SK-N-SH treated with all-trans-retinoic acid at 6 μM for 48 hours (cell line): Measurements from ENCODE around the gene A3GALT2.

Source experiments
- TCF4 ChIP-seq: fragments of 250-450 bp; sonication (Bioruptor Pico); IDR thresholded peaks from 2 replicates; pipeline ENCODE4 v1.8.0; 2021; ENCODE audit warnings: mild to moderate bottlenecking, moderate library complexity, borderline replicate concordance
- ZC3H10 ChIP-seq: fragments of 250-450 bp; sonication (Bioruptor Pico); IDR thresholded peaks from 2 replicates; pipeline ENCODE4 v1.5.1; 2021; ENCODE audit warnings: mild to moderate bottlenecking, moderate library complexity

- TF ChIP-seq ZC3H10 (CRISPR knock-in tag) (no peak), TCF4 (CRISPR knock-in tag) (no peak)
Observed at GRCh38 chr1:33324677-33325575, 4.0 kb upstream of the A3GALT2 start.
